A549 (cell line): ENCODE results near the gene EXOC5. TPM values are rescaled to one million over a fixed set of nuclear protein-coding genes. Genes with fewer than 3 reads are reported as not detected.

Experiments used
- ATAC-seq, 2 experiments: fragments of 200-7000 bp in 1 of 2; fragments of >200 bp in 1 of 2; cut with Nextera tagmentation in 1 of 2; cut with Tn5 transposase in 1 of 2; 3 replicates each; pipeline versions ENCODE4 v1.8.0 to v1.9.1; 2018 to 2020; ENCODE audit warnings: mild to moderate bottlenecking in 1 of 2, moderate library complexity in 1 of 2
- CTCF ChIA-PET: fragments of 300-600 bp; sonication (Branson Sonifier 250); formaldehyde crosslinking; extraction: SDS; loops from one replicate; lab custom pipeline; 2021; ENCODE audit warnings: antibody characterized with exemption, inconsistent platforms; lab: Yijun Ruan, JAX
- POLR2A ChIA-PET: fragments of 350-600 bp; formaldehyde crosslinking; extraction: SDS; loops from one replicate; lab custom pipeline; 2021; ENCODE audit warnings: antibody characterized with exemption, inconsistent platforms; lab: Yijun Ruan, JAX
- DNase-seq, 2 experiments: peaks; one replicate each; pipeline versions ENCODE4 v3.0.0 to v3.0.0-alpha.2; 2011 to 2016; ENCODE audit warnings: low read depth in 1 of 2, low spot score in 1 of 2
- FAIRE-seq: peaks from 2 replicates; lab custom pipeline; 2011; peaks lifted over from hg19 to GRCh38; lab: Jason Lieb, UNC
- H3K27ac ChIP-seq, 2 experiments: fragments of >200 bp; sonication (Bioruptor Twin); formaldehyde crosslinking; 3 replicates each; pipeline ENCODE4 v1.5.1; 2016 to 2017
- H3K4me1 ChIP-seq: fragments of >200 bp; sonication (Bioruptor Twin); formaldehyde crosslinking; 3 replicates; pipeline ENCODE4 v1.6.1; 2016
- H3K4me2 ChIP-seq: fragments of >200 bp; sonication (Bioruptor Twin); formaldehyde crosslinking; 3 replicates; pipeline ENCODE4 v1.6.1; 2016
- H3K4me3 ChIP-seq: fragments of >200 bp; sonication (Bioruptor Twin); formaldehyde crosslinking; 3 replicates; pipeline ENCODE4 v1.5.1; 2016
- H3K9me3 ChIP-seq: fragments of >200 bp; sonication (Bioruptor Twin); formaldehyde crosslinking; 3 replicates; pipeline ENCODE4 v1.6.1; 2016
- CBX2 ChIP-seq: fragments of 200-600 bp; sonication (generic); IDR thresholded peaks from 2 replicates; pipeline ENCODE4 v1.6.1; 2016; ENCODE audit warnings: low read depth, mild to moderate bottlenecking, borderline replicate concordance
- CHD2 ChIP-seq: fragments of 150-350 bp; IDR thresholded peaks from 2 replicates; pipeline ENCODE4 v1.6.1; 2014; ENCODE audit warnings: low read length; ENCODE audit not compliant: partially characterized antibody
- ELK1 ChIP-seq: fragments of 150-350 bp; IDR thresholded peaks from 2 replicates; pipeline ENCODE4 v1.6.1; 2014; ENCODE audit warnings: low read depth, mild to moderate bottlenecking, low read length
- FOSB ChIP-seq: fragments of 250-450 bp; sonication (Bioruptor Pico); IDR thresholded peaks from 2 replicates; pipeline ENCODE4 v1.5.0; 2020; ENCODE audit warnings: mild to moderate bottlenecking, moderate library complexity
- GATA3 ChIP-seq: IDR thresholded peaks from 2 replicates; pipeline ENCODE4 v1.6.1; 2012; ENCODE audit warnings: borderline replicate concordance
- JUNB ChIP-seq: fragments of >200 bp; sonication (Bioruptor Twin); formaldehyde crosslinking; IDR thresholded peaks from 2 replicates; pipeline ENCODE4 v1.6.1; 2016
- NR3C1 ChIP-seq: fragments of >200 bp; sonication (Bioruptor Twin); formaldehyde crosslinking; IDR thresholded peaks from 3 replicates; pipeline ENCODE4 v1.6.1; 2017
- POLR2A ChIP-seq: IDR thresholded peaks from 2 replicates; pipeline ENCODE4 v1.6.1; 2012; ENCODE audit warnings: mild to moderate bottlenecking, low read length
- RAD21 ChIP-seq, 2 experiments: fragments of >200 bp in 1 of 2; sonication (Bioruptor Twin) in 1 of 2; formaldehyde crosslinking in 1 of 2; IDR thresholded peaks in 1 of 2; conservative IDR thresholded peaks in 1 of 2; 2 replicates in 1 of 2; 3 replicates in 1 of 2; pipeline ENCODE4 v1.6.1; 2012 to 2018; ENCODE audit warnings: inconsistent platforms in 1 of 2
- TP53 ChIP-seq: fragments of 250-450 bp; sonication (Bioruptor Pico); IDR thresholded peaks from 2 replicates; pipeline ENCODE4 v1.5.0; 2021; ENCODE audit warnings: mild to moderate bottlenecking, moderate library complexity
- ZFP36 ChIP-seq: fragments of 450-650 bp; IDR thresholded peaks from 2 replicates; pipeline ENCODE4 v1.6.1; 2014; ENCODE audit warnings: borderline replicate concordance; ENCODE audit not compliant: partially characterized antibody
- ZSCAN20 ChIP-seq: fragments of 250-450 bp; sonication (Bioruptor Pico); IDR thresholded peaks from 2 replicates; pipeline ENCODE4 v1.8.0; 2022; ENCODE audit warnings: mild to moderate bottlenecking, moderate library complexity
- polyA plus RNA-seq, 4 experiments: library from polyadenylated mRNA; depleted of rRNA in 3 of 4; stranded (reverse); fragments of >200 nt; fragmentation: RNase III in 1 of 4; extraction: RNeasy Plus Mini Kit Qiagen cat#74134 plus additional on column Dnase treatment in 1 of 4; gene quantifications; 2 replicates in 3 of 4; 3 replicates in 1 of 4; pipeline ENCODE4 v1.2.3, GENCODE V29; 2011 to 2017
- TF ChIP-seq, protein P1 (sequence below): fragments of 250-450 bp; sonication (Bioruptor Pico); IDR thresholded peaks from 2 replicates; pipeline ENCODE4 v1.5.0; 2021; ENCODE audit warnings: mild to moderate bottlenecking, moderate library complexity, borderline replicate concordance
- TF ChIP-seq, protein P2 (sequence below): fragments of 200-600 bp; sonication (generic); IDR thresholded peaks from 2 replicates; pipeline ENCODE4 v1.6.1; 2016; ENCODE audit warnings: antibody characterized with exemption, mild to moderate bottlenecking, moderate library complexity
- TF ChIP-seq, protein P3 (sequence below): fragments of 450-650 bp; IDR thresholded peaks from 2 replicates; pipeline ENCODE4 v1.6.1; 2014; ENCODE audit warnings: antibody characterized with exemption
- TF ChIP-seq, protein P4 (sequence below): fragments of 250-450 bp; sonication (Bioruptor Pico); IDR thresholded peaks from 2 replicates; pipeline ENCODE4 v1.5.0; 2020; ENCODE audit warnings: low read depth, mild to moderate bottlenecking, moderate library complexity

EXOC5 gene
- polyA plus RNA-seq, 2 of the 4 experiments (the other 2 are of a cell fraction) = 30.4 to 64.6 TPM

DNA sequence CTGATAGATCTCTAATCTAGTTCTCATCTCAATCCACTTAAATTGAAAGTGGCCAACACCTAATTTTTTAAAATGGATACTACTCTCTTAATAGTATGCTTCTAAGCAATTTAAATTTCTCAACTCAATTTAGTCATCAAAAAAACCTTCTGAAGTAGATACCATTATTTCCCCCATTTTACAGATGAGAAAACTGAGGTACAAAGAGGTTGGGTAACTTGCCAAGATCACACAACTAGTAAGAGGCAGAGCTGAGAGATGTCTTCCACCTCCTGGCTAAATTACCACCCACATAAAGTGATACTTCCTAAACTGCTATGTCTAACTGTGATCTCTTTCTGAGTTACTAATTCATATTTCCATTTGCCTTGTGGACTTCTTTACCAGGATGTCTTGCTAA lies 6.6 kb downstream of the EXOC5 start:
- no peak for FAIRE-seq
- peaks cover 10% of the 10 kb centered on the region for H3K4me1 ChIP-seq
- TF ChIP-seq, protein P1, sequence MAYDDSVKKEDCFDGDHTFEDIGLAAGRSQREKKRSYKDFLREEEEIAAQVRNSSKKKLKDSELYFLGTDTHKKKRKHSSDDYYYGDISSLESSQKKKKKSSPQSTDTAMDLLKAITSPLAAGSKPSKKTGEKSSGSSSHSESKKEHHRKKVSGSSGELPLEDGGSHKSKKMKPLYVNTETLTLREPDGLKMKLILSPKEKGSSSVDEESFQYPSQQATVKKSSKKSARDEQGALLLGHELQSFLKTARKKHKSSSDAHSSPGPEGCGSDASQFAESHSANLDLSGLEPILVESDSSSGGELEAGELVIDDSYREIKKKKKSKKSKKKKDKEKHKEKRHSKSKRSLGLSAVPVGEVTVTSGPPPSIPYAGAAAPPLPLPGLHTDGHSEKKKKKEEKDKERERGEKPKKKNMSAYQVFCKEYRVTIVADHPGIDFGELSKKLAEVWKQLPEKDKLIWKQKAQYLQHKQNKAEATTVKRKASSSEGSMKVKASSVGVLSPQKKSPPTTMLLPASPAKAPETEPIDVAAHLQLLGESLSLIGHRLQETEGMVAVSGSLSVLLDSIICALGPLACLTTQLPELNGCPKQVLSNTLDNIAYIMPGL (CRISPR knock-in tag) = no peak
- TF ChIP-seq, protein P2, sequence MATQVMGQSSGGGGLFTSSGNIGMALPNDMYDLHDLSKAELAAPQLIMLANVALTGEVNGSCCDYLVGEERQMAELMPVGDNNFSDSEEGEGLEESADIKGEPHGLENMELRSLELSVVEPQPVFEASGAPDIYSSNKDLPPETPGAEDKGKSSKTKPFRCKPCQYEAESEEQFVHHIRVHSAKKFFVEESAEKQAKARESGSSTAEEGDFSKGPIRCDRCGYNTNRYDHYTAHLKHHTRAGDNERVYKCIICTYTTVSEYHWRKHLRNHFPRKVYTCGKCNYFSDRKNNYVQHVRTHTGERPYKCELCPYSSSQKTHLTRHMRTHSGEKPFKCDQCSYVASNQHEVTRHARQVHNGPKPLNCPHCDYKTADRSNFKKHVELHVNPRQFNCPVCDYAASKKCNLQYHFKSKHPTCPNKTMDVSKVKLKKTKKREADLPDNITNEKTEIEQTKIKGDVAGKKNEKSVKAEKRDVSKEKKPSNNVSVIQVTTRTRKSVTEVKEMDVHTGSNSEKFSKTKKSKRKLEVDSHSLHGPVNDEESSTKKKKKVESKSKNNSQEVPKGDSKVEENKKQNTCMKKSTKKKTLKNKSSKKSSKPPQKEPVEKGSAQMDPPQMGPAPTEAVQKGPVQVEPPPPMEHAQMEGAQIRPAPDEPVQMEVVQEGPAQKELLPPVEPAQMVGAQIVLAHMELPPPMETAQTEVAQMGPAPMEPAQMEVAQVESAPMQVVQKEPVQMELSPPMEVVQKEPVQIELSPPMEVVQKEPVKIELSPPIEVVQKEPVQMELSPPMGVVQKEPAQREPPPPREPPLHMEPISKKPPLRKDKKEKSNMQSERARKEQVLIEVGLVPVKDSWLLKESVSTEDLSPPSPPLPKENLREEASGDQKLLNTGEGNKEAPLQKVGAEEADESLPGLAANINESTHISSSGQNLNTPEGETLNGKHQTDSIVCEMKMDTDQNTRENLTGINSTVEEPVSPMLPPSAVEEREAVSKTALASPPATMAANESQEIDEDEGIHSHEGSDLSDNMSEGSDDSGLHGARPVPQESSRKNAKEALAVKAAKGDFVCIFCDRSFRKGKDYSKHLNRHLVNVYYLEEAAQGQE = no peak
- TF ChIP-seq, protein P3, sequence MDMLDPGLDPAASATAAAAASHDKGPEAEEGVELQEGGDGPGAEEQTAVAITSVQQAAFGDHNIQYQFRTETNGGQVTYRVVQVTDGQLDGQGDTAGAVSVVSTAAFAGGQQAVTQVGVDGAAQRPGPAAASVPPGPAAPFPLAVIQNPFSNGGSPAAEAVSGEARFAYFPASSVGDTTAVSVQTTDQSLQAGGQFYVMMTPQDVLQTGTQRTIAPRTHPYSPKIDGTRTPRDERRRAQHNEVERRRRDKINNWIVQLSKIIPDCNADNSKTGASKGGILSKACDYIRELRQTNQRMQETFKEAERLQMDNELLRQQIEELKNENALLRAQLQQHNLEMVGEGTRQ = no peak
- TF ChIP-seq CBX2 = no peak
- TF ChIP-seq, protein P4, sequence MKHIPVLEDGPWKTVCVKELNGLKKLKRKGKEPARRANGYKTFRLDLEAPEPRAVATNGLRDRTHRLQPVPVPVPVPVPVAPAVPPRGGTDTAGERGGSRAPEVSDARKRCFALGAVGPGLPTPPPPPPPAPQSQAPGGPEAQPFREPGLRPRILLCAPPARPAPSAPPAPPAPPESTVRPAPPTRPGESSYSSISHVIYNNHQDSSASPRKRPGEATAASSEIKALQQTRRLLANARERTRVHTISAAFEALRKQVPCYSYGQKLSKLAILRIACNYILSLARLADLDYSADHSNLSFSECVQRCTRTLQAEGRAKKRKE (CRISPR knock-in tag) = no peak
- TF ChIP-seq FOSB (CRISPR knock-in tag) = no peak
- no peak for TF ChIP-seq TP53 (CRISPR knock-in tag)
- TF ChIP-seq POLR2A = no peak
- no peak for TF ChIP-seq NR3C1
- no peak for TF ChIP-seq CHD2
- no peak for TF ChIP-seq ZSCAN20
- TF ChIP-seq GATA3 = no peak
- H3K4me3 ChIP-seq = no peak overlapping the region
- H3K9me3 ChIP-seq = no peaks in the 10 kb centered on the region
- ATAC-seq = no peak
- ChIA-PET POLR2A (no interaction called here), CTCF (no interaction called here)
- H3K27ac ChIP-seq = no peak overlapping the region
- no peak for DNase-seq
- H3K4me2 ChIP-seq = no peak overlapping the region

- no peak overlapping the region for H3K4me2 ChIP-seq
- no peak for DNase-seq
- CTCF ChIA-PET = no interaction called here
- TF ChIP-seq ELK1 = no peak
- no peak for TF ChIP-seq ZFP36
- TF ChIP-seq JUNB = no peak
- TF ChIP-seq CBX2 = no peak
- TF ChIP-seq RAD21 (conservative IDR thresholded peaks at IDR 0.05 in 1 of 2, IDR thresholded peaks at IDR 0.05 in 1 of 2) = no peak
- no peak for TF ChIP-seq POLR2A
- TF ChIP-seq, protein P2 = no peak
- TF ChIP-seq NR3C1 = no peak
- TF ChIP-seq, all 56 proteins: peak for 0
- peaks cover 5% of the 10 kb centered on the region; the same call in 2 of the 3 replicates for H3K4me1 ChIP-seq
- no peak overlapping the region for H3K4me3 ChIP-seq
- H3K27ac ChIP-seq = no peak overlapping the region
- POLR2A ChIA-PET = no interaction called here
- ATAC-seq = no peak
- no peak for FAIRE-seq
- no peaks in the 10 kb centered on the region for H3K9me3 ChIP-seq
Measured at GRCh38 chr14:57261604-57262003, 7.1 kb downstream of the EXOC5 start.
